DMS153 treated with DMSO at 0.1 percent for 48 hours (cell line): ENCODE data around the gene CCDC50.

Experiments
- DNase-seq: peaks from one replicate; lab custom pipeline; 2025; ENCODE audit not compliant: unreplicated experiment; lab: John Stamatoyannopoulos, UW

Gene CCDC50

GRCh38 chr3:191316876-191317603 lies 12.2 kb upstream of the CCDC50 start:
- no peak for DNase-seq

- no peak for DNase-seq
Observed at GRCh38 chr3:191320316-191320715, 8.9 kb upstream of the CCDC50 start.

GRCh38 chr3:191321019-191321767 lies 8.0 kb upstream of the CCDC50 start:
- DNase-seq, result no peak

- DNase-seq, result no peak
Observed at GRCh38 chr3:191324936-191325335, 4.3 kb upstream of the CCDC50 start.

- no peak for DNase-seq
Observed at GRCh38 chr3:191327526-191327925, 1.7 kb upstream of the CCDC50 start.

- no peak for DNase-seq
Observed at GRCh38 chr3:191328383-191328961, 722 bp upstream of the CCDC50 start.

- no peak for DNase-seq
Observed at GRCh38 chr3:191329654-191330529, 698 bp downstream of the CCDC50 start, which contains the start of gene UTS2B. TSS of gene UTS2B (minus strand) at chr3:191330526. CDS start at chr3:191282189, 48,337 bp downstream.

GRCh38 chr3:191330530-191331048 lies 1.4 kb downstream of the CCDC50 start:
- DNase-seq, result no peak

GRCh38 chr3:191331388-191331787 lies 2.2 kb downstream of the CCDC50 start:
- DNase-seq, result no peak

GRCh38 chr3:191333298-191333880 lies 4.2 kb downstream of the CCDC50 start:
- DNase-seq, result no peak

- DNase-seq, result no peak
Observed at GRCh38 chr3:191334346-191334893, 5.2 kb downstream of the CCDC50 start.

GRCh38 chr3:191336833-191337232 lies 7.6 kb downstream of the CCDC50 start:
- DNase-seq, result no peak

- no peak for DNase-seq
Observed at GRCh38 chr3:191338177-191338488, 8.9 kb downstream of the CCDC50 start.

- DNase-seq, result no peak
Observed at GRCh38 chr3:191339316-191339917, 10.2 kb downstream of the CCDC50 start.

GRCh38 chr3:191340351-191340750 lies 11.2 kb downstream of the CCDC50 start:
- no peak for DNase-seq

- DNase-seq, result no peak
Observed at GRCh38 chr3:191340966-191341365, 11.8 kb downstream of the CCDC50 start.

GRCh38 chr3:191342006-191342405 lies 12.8 kb downstream of the CCDC50 start:
- DNase-seq, result no peak

GRCh38 chr3:191342411-191342810 lies 13.2 kb downstream of the CCDC50 start:
- no peak for DNase-seq

- no peak for DNase-seq
Observed at GRCh38 chr3:191343115-191343514, 13.9 kb downstream of the CCDC50 start.

- DNase-seq, result no peak
Observed at GRCh38 chr3:191343913-191344312, 14.7 kb downstream of the CCDC50 start.
